Smooth muscle cell of the pulmonary artery (primary cell): Measurements from ENCODE around the gene MOB1A. TPM values are rescaled to one million over a fixed set of nuclear protein-coding genes. Genes with fewer than 3 reads are reported as not detected.

Experiments
- total RNA-seq: library from RNA; depleted of rRNA; stranded (reverse); fragments of >200 nt; gene quantifications from 2 replicates; pipeline ENCODE4 v1.2.3, GENCODE V29; 2014

Gene MOB1A
- total RNA-seq = 76.4 and 86.5 TPM in 2 replicates

DNA sequence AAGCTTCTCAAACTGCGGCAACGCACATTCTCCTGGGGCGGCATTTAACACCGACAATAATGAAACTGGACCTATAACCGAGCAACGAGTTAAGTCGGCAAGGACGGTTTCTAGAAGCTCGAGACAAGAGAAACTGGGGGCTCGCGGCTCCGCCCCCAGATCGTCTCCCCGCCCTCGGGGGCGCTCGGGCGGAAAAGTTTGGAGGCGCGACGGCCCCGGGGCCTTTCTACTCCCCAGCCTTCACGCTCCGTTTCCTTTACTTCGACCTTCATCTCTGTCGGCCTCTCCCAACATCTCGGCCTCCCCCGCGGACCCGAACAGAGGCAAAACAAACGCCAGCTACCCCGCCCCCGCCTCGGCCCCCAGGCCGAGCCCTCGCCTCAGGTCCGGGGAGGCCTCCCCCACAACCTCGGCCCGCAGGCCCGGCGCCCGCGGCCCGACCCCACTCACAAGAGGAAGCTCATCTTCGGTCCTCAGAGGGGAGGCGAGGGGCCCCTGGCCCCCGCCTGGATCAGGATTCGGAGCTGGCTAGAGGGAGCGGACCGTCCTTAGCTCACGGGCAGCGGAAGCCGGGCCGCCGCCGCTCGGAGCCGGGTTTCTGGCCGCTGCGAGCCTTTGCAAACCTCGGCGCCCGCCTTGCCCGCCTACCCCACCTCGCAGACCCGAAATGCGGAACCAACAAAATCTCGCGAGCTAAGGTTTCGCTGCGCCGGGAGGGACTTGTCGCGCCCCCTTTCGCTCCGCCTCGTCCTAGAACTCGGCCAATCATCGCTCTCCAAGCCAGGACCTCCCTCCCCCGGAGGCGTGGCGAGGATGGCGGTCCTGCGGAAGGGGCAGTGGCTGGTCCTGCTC lies at the start of gene MOB1A:
Gene MOB1A, minus strand, starts transcription at position 669 of the 852 bp plus-strand sequence. Its CDS starts 205 bp downstream, at position 464.

DNA sequence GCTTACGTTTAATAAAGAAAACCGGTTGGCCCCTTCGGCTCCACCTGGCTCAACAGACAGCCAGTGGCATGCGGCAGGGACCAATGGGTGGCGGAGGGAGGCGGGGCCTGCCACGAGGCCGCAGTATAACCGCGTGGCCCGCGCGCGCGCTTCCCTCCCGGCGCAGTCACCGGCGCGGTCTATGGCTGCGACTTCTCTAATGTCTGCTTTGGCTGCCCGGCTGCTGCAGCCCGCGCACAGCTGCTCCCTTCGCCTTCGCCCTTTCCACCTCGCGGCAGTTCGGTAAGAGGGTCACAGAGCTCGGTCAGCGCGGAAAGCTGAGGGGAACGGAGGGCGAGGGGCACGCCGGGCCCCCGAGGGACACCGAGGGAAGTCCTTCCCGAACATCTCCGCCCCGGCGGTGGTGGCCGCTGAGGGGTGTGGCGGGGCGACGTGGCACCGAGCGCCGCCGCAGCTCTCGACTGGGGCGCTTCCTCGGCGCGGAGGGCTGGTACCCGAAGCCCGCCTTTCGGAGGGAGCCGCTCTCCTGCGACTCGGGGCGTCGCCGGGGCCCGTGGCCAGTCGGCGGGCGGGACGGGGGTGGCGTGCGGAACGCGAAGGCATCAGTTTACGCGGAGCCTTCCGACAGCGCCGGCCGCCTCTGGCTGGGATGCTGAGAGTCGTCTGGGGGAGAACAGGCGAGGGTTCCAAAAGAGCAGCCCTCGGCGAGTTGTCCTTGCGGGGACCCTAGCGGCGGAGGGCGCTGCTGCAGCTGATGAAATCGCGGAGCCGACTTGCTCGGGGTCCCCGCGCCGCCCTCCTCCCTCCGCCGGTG lies 20.0 kb upstream of the MOB1A start, which contains the start of gene MTHFD2:
Gene MTHFD2, plus strand, starts transcription at position 155 of the 814 bp plus-strand sequence. Its CDS starts 27 bp downstream, at position 182.

DNA sequence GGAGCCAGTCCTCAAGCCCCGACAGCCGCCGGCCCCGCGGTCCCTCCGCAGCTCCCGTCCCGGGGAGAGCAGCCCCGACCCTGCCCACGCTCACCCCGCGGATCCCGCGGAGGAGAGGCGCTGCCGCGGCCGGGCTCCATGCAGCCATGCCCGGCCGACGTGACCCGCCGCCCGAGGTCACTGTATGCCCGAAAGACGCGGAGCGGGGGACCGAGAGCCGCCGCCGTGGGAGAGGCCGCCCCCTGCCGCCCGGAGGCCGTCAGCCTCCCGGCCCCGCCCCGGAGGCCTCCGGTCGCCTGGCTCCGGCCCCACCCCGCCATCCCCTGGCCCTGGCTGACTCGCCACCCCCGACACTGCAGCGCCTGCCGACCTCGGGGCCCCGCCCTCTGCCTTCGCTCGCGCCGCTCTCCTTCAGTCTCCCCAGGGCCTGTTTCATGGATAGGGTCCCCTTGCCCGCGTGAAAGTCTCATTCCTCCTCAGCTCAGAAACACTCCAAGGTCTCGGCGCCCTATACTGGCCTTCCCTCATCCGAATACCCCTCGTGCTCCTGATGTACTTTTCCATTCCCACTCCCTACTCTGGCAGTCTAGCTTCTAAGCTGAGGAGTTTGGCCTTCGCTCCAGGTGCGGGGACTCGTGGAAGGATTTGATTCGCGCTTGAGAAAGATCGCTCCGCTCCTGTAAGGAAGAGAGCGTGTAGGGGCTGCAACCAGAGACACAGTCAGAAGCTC lies 30.8 kb downstream of the MOB1A start, which contains the start of gene BOLA3:
Gene BOLA3, minus strand, starts transcription at position 186 of the 730 bp plus-strand sequence. Its CDS starts 38 bp downstream, at position 148.

Other genes starting within 250 kb of the MOB1A start
- 4.5 and 5.4 TPM in 2 replicates for gene TET3, start 194.0 kb downstream of the MOB1A start, total RNA-seq
- gene BOLA3, start 31.0 kb downstream of the MOB1A start, total RNA-seq = 14.7 and 18.1 TPM in 2 replicates
- 233 and 234 TPM in 2 replicates for gene MTHFD2, start 19.7 kb upstream of the MOB1A start, total RNA-seq
- gene SLC4A5, start 164.5 kb upstream of the MOB1A start, total RNA-seq = 0.13 and 0.30 TPM in 2 replicates
- gene DCTN1, start 201.4 kb upstream of the MOB1A start, total RNA-seq = 191 and 217 TPM in 2 replicates
- 1.2 and 3.5 TPM in 2 replicates for gene C2orf81, start 242.7 kb upstream of the MOB1A start, total RNA-seq
- gene WDR54, start 242.9 kb upstream of the MOB1A start, total RNA-seq = 42.1 and 47.1 TPM in 2 replicates